ENCODE results near the gene SMC1A.
"Not testable (repeated sequence)": the region's sequence is repeated elsewhere in the genome, so short reads cannot be mapped to it uniquely, and the experiment has no call there.

Gene SMC1A

GRCh38 chrX:53421125-53421524, 1.3 kb downstream of the SMC1A start:
- H3K36me3 ChIP-seq (replicated peaks; ENCODE audit: insufficient read depth, low read length): no peaks in the 10 kb centered on the region
- no peaks in the 10 kb centered on the region; the same call in 1 of the 2 replicates for H4K20me1 ChIP-seq (ENCODE audit: insufficient read depth, low read length)
- no peaks in the 10 kb centered on the region for H3K4me1 ChIP-seq (ENCODE audit: low read length)
- H3K79me2 ChIP-seq (ENCODE audit: low read length): peaks cover 60% of the 10 kb centered on the region
- H3K27ac ChIP-seq (ENCODE audit: low read length): no peak overlapping the region
- peak overlapping the region; percentile 83 for H3K4me3 ChIP-seq (ENCODE audit: low read length)
- no peaks in the 10 kb centered on the region for H3F3A ChIP-seq (ENCODE audit: insufficient read depth, low read length)
- no peaks in the 10 kb centered on the region for H3K9me2 ChIP-seq (replicated peaks; ENCODE audit: insufficient read depth, low read length)
- no peaks in the 10 kb centered on the region for H3K9me3 ChIP-seq (replicated peaks; ENCODE audit: insufficient read depth, low read length)
- no peaks in the 10 kb centered on the region for H3K27me3 ChIP-seq (replicated peaks; ENCODE audit: insufficient read depth, low read length)
- H2AFZ ChIP-seq (ENCODE audit: low read length): no peak overlapping the region
- H3K9ac ChIP-seq (ENCODE audit: low read length): peak overlapping the region; percentile 99
- no peak for DNase-seq
- peak overlapping the region; percentile 85 for H3K4me2 ChIP-seq (ENCODE audit: low read depth, low read length)
- TF ChIP-seq EZH2 (optimal IDR thresholded peaks at IDR 0.05; ENCODE audit: low read depth, low read length) (no peak), CTCF (IDR thresholded peaks at IDR 0.05; ENCODE audit: low read length) (no peak), EZH2phosphoT487 (IDR thresholded peaks at IDR 0.05; ENCODE audit: low read length) (no peak)

GRCh38 chrX:53420351-53420750, 2.1 kb downstream of the SMC1A start:
- not testable (repeated sequence) for H4K20me1 ChIP-seq (ENCODE audit: insufficient read depth, low read length)

GRCh38 chrX:53412446-53412845, 10.0 kb downstream of the SMC1A start:
- no peak for DNase-seq
- no peak for TF ChIP-seq EZH2 (optimal IDR thresholded peaks at IDR 0.05; ENCODE audit: low read depth, low read length)
- TF ChIP-seq EZH2phosphoT487 (IDR thresholded peaks at IDR 0.05; ENCODE audit: low read length): no peak
- TF ChIP-seq CTCF (IDR thresholded peaks at IDR 0.05; ENCODE audit: low read length): no peak
- H3K36me3 ChIP-seq (replicated peaks; ENCODE audit: insufficient read depth, low read length): no peaks in the 10 kb centered on the region
- H4K20me1 ChIP-seq (ENCODE audit: insufficient read depth, low read length): no peaks in the 10 kb centered on the region; the same call in 1 of the 2 replicates
- no peaks in the 10 kb centered on the region for H3K4me1 ChIP-seq (ENCODE audit: low read length)
- H3K27ac ChIP-seq (ENCODE audit: low read length): no peak overlapping the region
- no peaks in the 10 kb centered on the region for H3K27me3 ChIP-seq (replicated peaks; ENCODE audit: insufficient read depth, low read length)
- H3F3A ChIP-seq (ENCODE audit: insufficient read depth, low read length): no peaks in the 10 kb centered on the region
- H3K9me3 ChIP-seq (replicated peaks; ENCODE audit: insufficient read depth, low read length): no peaks in the 10 kb centered on the region
- H2AFZ ChIP-seq (ENCODE audit: low read length): no peak overlapping the region
- H3K9me2 ChIP-seq (replicated peaks; ENCODE audit: insufficient read depth, low read length): no peaks in the 10 kb centered on the region
- no peak overlapping the region for H3K9ac ChIP-seq (ENCODE audit: low read length)
- H3K4me2 ChIP-seq (ENCODE audit: low read depth, low read length): no peak overlapping the region
- H3K79me2 ChIP-seq (ENCODE audit: low read length): peaks cover 44% of the 10 kb centered on the region
- H3K4me3 ChIP-seq (ENCODE audit: low read length): no peak overlapping the region

More at GRCh38 chrX:53420351-53420750, 2.1 kb downstream of the SMC1A start:
- H3K4me1 ChIP-seq (ENCODE audit: low read length); H3K4me3 ChIP-seq (ENCODE audit: low read length); H2AFZ ChIP-seq (ENCODE audit: low read length); H3K9me2 ChIP-seq (replicated peaks; ENCODE audit: insufficient read depth, low read length); H3K9me3 ChIP-seq (replicated peaks; ENCODE audit: insufficient read depth, low read length); H3K36me3 ChIP-seq (replicated peaks; ENCODE audit: insufficient read depth, low read length); H3F3A ChIP-seq (ENCODE audit: insufficient read depth, low read length); H3K9ac ChIP-seq (ENCODE audit: low read length); H3K27ac ChIP-seq (ENCODE audit: low read length); H3K27me3 ChIP-seq (replicated peaks; ENCODE audit: insufficient read depth, low read length); DNase-seq: not testable (repeated sequence)
- Histone ChIP-seq H3K79me2 (ENCODE audit: low read length) (peaks cover 66% of the 10 kb centered on the region), H3K4me2 (ENCODE audit: low read depth, low read length) (peak overlapping the region; percentile 85; the same call in 1 of the 2 replicates)

GRCh38 chrX:53403535-53403934, 18.9 kb downstream of the SMC1A start:
- Histone ChIP-seq H3K36me3 (replicated peaks; ENCODE audit: insufficient read depth, low read length) (0 out of 2 replicates have a peak, but pooled peaks cover 4% of the 10 kb centered on the region), H4K20me1 (ENCODE audit: insufficient read depth, low read length) (no peaks in the 10 kb centered on the region), H2AFZ (ENCODE audit: low read length) (no peak overlapping the region), H3F3A (ENCODE audit: insufficient read depth, low read length) (no peaks in the 10 kb centered on the region), H3K9ac (ENCODE audit: low read length) (no peak overlapping the region), H3K4me2 (ENCODE audit: low read depth, low read length) (no peak overlapping the region), H3K4me3 (ENCODE audit: low read length) (no peak overlapping the region), H3K27ac (ENCODE audit: low read length) (no peak overlapping the region), H3K9me3 (replicated peaks; ENCODE audit: insufficient read depth, low read length) (no peaks in the 10 kb centered on the region), H3K9me2 (replicated peaks; ENCODE audit: insufficient read depth, low read length) (no peaks in the 10 kb centered on the region), H3K27me3 (replicated peaks; ENCODE audit: insufficient read depth, low read length) (no peaks in the 10 kb centered on the region), H3K4me1 (ENCODE audit: low read length) (no peaks in the 10 kb centered on the region), H3K79me2 (ENCODE audit: low read length) (no peaks in the 10 kb centered on the region)
- TF ChIP-seq EZH2phosphoT487 (IDR thresholded peaks at IDR 0.05; ENCODE audit: low read length) (no peak), CTCF (IDR thresholded peaks at IDR 0.05; ENCODE audit: low read length) (no peak), EZH2 (optimal IDR thresholded peaks at IDR 0.05; ENCODE audit: low read depth, low read length) (no peak)
- DNase-seq: no peak

Data from MM.1S (cell line).